Loucy (cell line): ENCODE results near the gene GSAP.

Experiments
- H2AFZ ChIP-seq: fragments of 200-600 bp; sonication (generic); 2 replicates; pipeline ENCODE4 v1.6.0; 2016; ENCODE audit warnings: antibody characterized with exemption, mild to moderate bottlenecking, low read length, moderate library complexity
- H3F3A ChIP-seq: fragments of 200-600 bp; 2 replicates; pipeline ENCODE4 v1.6.0; 2016; ENCODE audit warnings: antibody characterized with exemption, low read depth, mild to moderate bottlenecking
- H3K27me3 ChIP-seq: fragments of 200-600 bp; sonication (generic); 2 replicates; pipeline ENCODE4 v1.6.1; 2014; ENCODE audit warnings: low read length, mild to moderate bottlenecking; ENCODE audit not compliant: insufficient read depth, poor library complexity, severe bottlenecking
- H3K36me3 ChIP-seq: fragments of 200-600 bp; sonication (generic); 2 replicates; pipeline ENCODE4 v1.6.1; 2016; ENCODE audit warnings: low read length; ENCODE audit not compliant: insufficient read depth
- H3K4me1 ChIP-seq: fragments of 200-600 bp; sonication (generic); 2 replicates; pipeline ENCODE4 v1.5.1; 2014; ENCODE audit warnings: low read length, mild to moderate bottlenecking; ENCODE audit not compliant: insufficient read depth, poor library complexity, severe bottlenecking
- H3K4me2 ChIP-seq: fragments of 200-600 bp; sonication (generic); 2 replicates; pipeline ENCODE4 v1.6.0; 2014; ENCODE audit warnings: antibody characterized with exemption, low read length, low read depth, mild to moderate bottlenecking; ENCODE audit not compliant: poor library complexity, severe bottlenecking
- H3K4me3 ChIP-seq: fragments of 200-600 bp; sonication (generic); 2 replicates; pipeline ENCODE4 v1.5.1; 2014; ENCODE audit warnings: low read length, mild to moderate bottlenecking, mixed read lengths; ENCODE audit not compliant: poor library complexity, severe bottlenecking
- H3K79me2 ChIP-seq: fragments of 200-600 bp; sonication (generic); 2 replicates; pipeline ENCODE4 v1.6.1; 2014; ENCODE audit warnings: low read length; ENCODE audit not compliant: insufficient read depth
- H3K9ac ChIP-seq: fragments of 200-600 bp; sonication (generic); 2 replicates; pipeline ENCODE4 v1.6.0; 2014; ENCODE audit warnings: mild to moderate bottlenecking, low read depth, low read length, moderate library complexity; ENCODE audit not compliant: poor library complexity, severe bottlenecking
- H3K9me2 ChIP-seq: fragments of 200-600 bp; sonication (generic); replicated peaks from 2 replicates; pipeline ENCODE4 v1.6.1; 2016; ENCODE audit warnings: low read depth, low read length, mixed read lengths
- H3K9me3 ChIP-seq: fragments of 200-600 bp; sonication (generic); 2 replicates; pipeline ENCODE4 v1.6.1; 2014; ENCODE audit warnings: mild to moderate bottlenecking, antibody characterized with exemption, low read length, low read depth; ENCODE audit not compliant: insufficient read depth
- H4K20me1 ChIP-seq: fragments of 200-600 bp; sonication (generic); 2 replicates; pipeline ENCODE4 v1.6.0; 2014; ENCODE audit warnings: antibody characterized with exemption, low read length, mild to moderate bottlenecking; ENCODE audit not compliant: insufficient read depth, poor library complexity, severe bottlenecking
- EZH2phosphoT487 ChIP-seq: fragments of 200-600 bp; IDR thresholded peaks from 2 replicates; pipeline ENCODE4 v1.6.1; 2018; ENCODE audit warnings: antibody characterized with exemption, mild to moderate bottlenecking, moderate library complexity, borderline replicate concordance
- TF ChIP-seq, protein P1 (sequence below): fragments of 200-600 bp; sonication (generic); conservative IDR thresholded peaks from 2 replicates; pipeline ENCODE4 v1.5.1; 2014; ENCODE audit warnings: mild to moderate bottlenecking, antibody characterized with exemption, low read length

The GSAP gene

GRCh38 chr7:77320137-77320536 is 96.0 kb downstream of the GSAP start:
- TF ChIP-seq EZH2phosphoT487 = no peak
- TF ChIP-seq, protein P1, sequence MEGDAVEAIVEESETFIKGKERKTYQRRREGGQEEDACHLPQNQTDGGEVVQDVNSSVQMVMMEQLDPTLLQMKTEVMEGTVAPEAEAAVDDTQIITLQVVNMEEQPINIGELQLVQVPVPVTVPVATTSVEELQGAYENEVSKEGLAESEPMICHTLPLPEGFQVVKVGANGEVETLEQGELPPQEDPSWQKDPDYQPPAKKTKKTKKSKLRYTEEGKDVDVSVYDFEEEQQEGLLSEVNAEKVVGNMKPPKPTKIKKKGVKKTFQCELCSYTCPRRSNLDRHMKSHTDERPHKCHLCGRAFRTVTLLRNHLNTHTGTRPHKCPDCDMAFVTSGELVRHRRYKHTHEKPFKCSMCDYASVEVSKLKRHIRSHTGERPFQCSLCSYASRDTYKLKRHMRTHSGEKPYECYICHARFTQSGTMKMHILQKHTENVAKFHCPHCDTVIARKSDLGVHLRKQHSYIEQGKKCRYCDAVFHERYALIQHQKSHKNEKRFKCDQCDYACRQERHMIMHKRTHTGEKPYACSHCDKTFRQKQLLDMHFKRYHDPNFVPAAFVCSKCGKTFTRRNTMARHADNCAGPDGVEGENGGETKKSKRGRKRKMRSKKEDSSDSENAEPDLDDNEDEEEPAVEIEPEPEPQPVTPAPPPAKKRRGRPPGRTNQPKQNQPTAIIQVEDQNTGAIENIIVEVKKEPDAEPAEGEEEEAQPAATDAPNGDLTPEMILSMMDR = no peak
- Histone ChIP-seq H3K9me3 (no peaks in the 10 kb centered on the region), H3K9ac (no peak overlapping the region), H3K36me3 (no peaks in the 10 kb centered on the region), H3F3A (no peaks in the 10 kb centered on the region), H3K9me2 (no peaks in the 10 kb centered on the region), H3K4me2 (no peak overlapping the region), H3K4me3 (no peak overlapping the region), H3K79me2 (no peaks in the 10 kb centered on the region), H3K27me3 (no peaks in the 10 kb centered on the region), H2AFZ (no peak overlapping the region), H3K4me1 (no peaks in the 10 kb centered on the region), H4K20me1 (no peaks in the 10 kb centered on the region)

GRCh38 chr7:77318019-77318418 is 98.1 kb downstream of the GSAP start:
- Histone ChIP-seq H3K9me3 (no peaks in the 10 kb centered on the region), H3K4me3 (no peak overlapping the region), H3K4me2 (no peak overlapping the region), H4K20me1 (no peaks in the 10 kb centered on the region), H2AFZ (no peak overlapping the region), H3K9me2 (no peaks in the 10 kb centered on the region), H3K79me2 (no peaks in the 10 kb centered on the region), H3K36me3 (no peaks in the 10 kb centered on the region), H3K4me1 (no peaks in the 10 kb centered on the region), H3K9ac (no peak overlapping the region), H3F3A (no peaks in the 10 kb centered on the region), H3K27me3 (no peaks in the 10 kb centered on the region)
- no peak for TF ChIP-seq EZH2phosphoT487
- TF ChIP-seq, protein P1 = no peak

- Histone ChIP-seq H3K4me1 (no peaks in the 10 kb centered on the region), H2AFZ (no peak overlapping the region), H3K79me2 (no peaks in the 10 kb centered on the region), H4K20me1 (no peaks in the 10 kb centered on the region), H3K36me3 (no peaks in the 10 kb centered on the region), H3K9me3 (no peaks in the 10 kb centered on the region), H3K9ac (no peak overlapping the region), H3K9me2 (no peaks in the 10 kb centered on the region), H3K4me3 (no peak overlapping the region), H3F3A (no peaks in the 10 kb centered on the region), H3K4me2 (no peak overlapping the region), H3K27me3 (no peaks in the 10 kb centered on the region)
- TF ChIP-seq EZH2phosphoT487 = no peak
- TF ChIP-seq, protein P1 = no peak
Measured at GRCh38 chr7:77316219-77316978, 99.8 kb downstream of the GSAP start.
